GM19351 (cell line): ENCODE measurements around the gene THAP2.
A peak's percentile ranks its signal among the peaks of the same experiment; 100 is the strongest.
"Not testable (repeated sequence)": the region's sequence is repeated elsewhere in the genome, so short reads cannot be mapped to it uniquely, and the experiment has no call there.

Experiments
- ATAC-seq: cut with Tn5 transposase; IDR thresholded peaks from one replicate; pipeline ENCODE4 v1.9.1; 2021; ENCODE audit warnings: mild to moderate bottlenecking, moderate library complexity; ENCODE audit not compliant: unreplicated experiment

Gene THAP2

GRCh38 chr12:71661977-71662530 lies 2.0 kb upstream of the THAP2 start:
- ATAC-seq = no peak

DNA sequence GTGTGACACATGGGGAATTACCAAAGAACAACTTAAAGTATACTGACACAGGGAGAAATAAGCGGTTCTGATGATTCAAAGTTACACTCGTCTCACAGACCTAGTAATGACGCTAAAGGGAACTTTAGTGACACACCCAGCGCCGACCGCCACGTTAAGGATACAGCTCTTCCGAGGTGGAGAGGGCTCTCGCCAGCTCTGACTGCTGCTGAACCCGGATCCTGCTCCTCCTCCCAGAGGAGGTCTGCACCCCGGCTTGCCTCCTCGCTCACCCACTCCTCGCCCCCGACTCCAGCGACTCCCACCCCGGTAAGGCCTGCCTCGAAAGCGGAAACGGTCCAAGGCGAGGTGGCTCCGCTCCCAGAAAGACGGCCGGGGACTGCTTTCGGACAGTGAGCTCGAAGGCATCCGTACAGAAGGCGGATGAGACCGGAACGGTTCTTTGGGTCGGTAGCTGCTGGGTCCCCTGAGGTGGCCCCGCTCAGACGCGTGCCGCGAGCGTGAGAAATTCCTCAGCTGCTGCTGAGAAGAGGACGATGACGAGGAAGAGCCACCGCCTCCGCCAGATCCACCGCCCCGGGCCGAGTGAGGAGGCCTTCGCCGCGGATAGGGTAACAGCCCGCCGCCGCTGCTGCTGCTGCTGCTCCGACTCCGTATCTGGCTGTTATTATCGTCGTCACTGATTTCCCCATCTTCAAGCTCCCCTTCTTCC lies 1.1 kb upstream of the THAP2 start:
- peak; percentile 26 for ATAC-seq

DNA sequence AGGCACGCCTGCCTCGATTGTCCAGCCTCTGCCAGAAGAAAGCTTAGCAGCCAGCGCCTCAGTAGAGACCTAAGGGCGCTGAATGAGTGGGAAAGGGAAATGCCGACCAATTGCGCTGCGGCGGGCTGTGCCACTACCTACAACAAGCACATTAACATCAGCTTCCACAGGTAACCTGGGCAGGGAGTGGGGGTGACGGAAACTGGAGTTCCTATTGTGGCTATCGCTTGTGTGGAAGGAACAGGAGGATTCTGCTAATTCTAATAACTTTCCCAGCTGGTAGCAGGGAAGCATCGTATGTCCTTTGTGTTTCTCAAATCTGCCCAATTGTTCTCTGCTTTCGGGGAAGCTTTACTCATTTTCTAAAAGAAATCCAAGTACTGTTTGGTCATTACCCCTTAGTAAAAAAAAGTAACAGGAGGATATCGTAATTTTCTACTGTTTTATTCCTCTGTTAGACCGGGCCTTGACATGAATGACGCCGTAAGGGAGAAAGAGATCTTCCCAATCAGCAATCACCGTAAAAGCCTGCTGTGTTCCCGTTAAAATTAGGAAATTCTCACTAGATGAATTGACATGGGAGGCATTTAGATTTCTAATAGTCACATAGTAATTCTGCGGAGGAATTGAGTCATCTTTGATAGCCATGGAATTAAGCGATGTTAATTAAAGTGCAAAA lies 449 bp downstream of the THAP2 start:
- ATAC-seq = peak; percentile 9

GRCh38 chr12:71665090-71665463 lies 976 bp downstream of the THAP2 start:
- ATAC-seq = no peak

- no peak for ATAC-seq
Observed at GRCh38 chr12:71666259-71666658, 2.2 kb downstream of the THAP2 start.

GRCh38 chr12:71671311-71671710 lies 7.2 kb downstream of the THAP2 start:
- ATAC-seq = no peak

GRCh38 chr12:71671816-71672215 lies 7.7 kb downstream of the THAP2 start:
- ATAC-seq = no peak

DNA sequence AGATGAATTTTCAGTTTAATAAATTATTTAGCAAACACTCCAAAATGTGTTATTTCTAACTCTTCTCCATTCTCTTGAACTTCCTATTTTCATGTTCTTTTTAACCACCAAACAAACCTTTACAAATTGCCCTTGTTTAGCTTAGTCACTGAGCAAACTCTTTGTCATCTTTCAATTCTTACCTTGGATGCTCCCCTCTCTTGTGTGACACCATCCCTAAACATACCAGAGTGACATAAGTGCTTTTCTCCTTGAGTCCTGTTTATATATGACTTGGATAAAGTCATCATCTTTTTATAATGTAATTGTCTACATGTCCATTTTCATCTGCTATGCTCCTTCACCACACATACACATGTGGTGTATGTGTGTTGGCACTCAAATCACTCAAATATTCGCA lies 18.4 kb downstream of the THAP2 start:
- ATAC-seq = no peak

DNA sequence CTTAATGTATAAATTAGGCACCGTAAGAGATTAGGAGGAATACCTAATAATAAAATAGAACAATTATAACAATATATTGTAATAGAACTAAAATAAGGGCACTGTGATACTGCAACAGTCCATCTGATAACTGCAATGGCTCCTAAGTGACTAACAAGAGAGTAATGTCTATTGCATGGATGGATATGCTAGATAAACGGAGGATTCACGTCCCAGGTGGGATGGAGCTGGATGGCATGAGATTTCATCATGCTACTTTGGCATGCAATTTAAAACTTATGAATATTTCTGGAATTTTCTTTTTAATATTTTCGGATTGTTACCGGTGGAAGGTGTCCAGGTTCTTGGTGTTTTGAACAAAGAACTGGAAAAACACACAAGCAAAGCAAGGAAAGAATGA lies 19.5 kb downstream of the THAP2 start:
- ATAC-seq = no peak

- ATAC-seq = no peak
Observed at GRCh38 chr12:71684081-71684480, 20.0 kb downstream of the THAP2 start.

DNA sequence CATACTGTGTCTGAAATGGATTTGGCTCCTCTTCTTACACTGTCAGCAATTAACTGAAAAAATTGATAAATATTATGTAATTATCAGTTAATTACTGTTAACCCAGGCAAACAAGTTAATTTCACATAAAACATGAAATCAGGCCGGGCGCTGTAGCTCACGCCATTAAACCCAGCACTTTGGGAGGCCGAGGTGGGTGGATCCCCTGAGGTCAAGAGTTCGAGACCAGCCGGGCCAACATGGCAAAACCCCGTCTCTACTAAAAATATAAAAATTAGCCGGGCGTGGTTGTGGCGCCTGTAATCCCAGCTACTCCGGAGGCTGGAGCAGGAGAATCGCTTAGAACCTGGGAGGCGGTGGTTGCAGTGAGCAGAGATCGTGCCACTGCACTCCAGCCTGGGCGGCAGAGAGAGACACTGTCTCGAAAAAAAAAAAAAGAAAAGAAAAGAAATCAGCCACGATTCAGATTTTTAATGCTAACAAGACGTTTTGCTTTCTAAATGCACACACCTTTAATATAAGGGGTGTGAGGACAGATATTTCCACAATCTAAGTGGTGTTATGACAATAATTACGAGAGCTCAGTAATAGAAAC lies 21.3 kb downstream of the THAP2 start:
- ATAC-seq = no peak

DNA sequence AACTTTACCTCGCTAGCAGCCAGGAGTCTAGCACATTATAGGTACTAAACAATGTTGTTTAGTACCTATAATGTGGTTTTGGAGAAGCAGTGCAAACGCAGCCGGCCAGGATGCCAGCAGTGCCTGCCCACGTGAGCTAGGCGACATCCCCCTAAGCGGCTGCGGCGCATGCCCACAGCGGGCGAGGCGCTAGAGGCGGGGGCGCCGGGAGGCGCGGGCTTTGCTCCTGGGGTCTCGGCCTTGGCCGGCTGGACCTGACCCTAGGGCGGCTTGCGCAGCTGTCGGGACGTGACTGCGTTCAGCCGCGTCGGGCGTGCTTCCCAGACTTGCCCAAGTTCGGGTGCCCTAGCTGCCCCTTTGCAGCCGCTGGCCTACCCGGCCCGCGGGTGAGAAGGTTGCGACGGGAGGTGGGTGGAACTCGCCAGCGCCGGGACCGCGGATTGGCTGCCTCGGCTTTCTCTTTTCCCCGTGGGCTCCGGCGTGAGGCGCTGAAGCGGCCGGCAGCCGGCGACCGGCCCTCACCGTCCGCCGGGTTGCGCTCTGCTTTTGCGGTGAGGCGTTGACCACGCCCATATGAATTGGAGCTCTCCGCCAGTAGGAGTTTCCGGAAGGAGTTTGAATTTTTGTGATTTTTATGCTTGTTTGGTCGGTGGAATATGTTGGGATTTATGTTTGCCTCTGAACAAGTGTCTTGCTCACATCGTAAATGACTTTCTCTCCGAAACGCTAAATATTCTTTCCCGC lies 22.0 kb downstream of the THAP2 start, which contains the start of gene TMEM19:
TSS of gene TMEM19 (plus strand) at position 169 of the 744 bp plus-strand sequence. CDS start 599 bp downstream, outside the sequence.
- peak; percentile 83 for ATAC-seq

DNA sequence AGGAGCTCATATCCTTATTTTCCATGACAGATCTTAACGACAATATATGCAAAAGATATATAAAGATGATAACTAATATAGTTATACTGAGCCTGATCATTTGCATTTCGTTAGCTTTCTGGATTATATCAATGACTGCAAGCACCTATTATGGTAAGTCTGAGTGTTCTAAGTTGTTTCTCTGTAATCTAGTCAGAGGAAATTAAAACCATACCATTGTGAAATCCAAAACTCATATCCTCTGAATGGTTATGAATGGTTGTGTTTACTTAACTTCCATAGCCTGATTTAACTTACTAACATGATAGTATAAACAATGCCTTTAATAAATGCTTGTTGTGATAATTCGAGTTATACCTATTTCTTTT lies 22.5 kb downstream of the THAP2 start:
- ATAC-seq = no peak

DNA sequence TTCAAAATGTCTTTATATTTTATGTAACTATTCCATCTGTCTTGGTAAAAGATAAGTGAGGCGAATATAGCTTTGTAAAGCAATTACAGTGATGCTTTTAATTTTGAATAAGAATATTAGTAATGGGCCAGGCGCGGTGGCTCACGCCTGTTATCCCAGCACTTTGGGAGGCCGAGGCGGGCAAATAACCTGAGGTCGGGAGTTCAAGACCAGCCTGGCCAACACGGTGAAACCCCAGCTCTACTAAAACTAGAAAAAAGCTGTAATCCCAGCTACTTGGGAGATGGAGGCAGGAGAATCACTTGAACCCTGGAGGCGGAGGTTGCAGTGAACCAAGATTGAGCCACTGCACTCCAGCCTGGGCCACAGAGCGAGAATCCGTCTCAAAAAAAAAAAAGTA lies 23.1 kb downstream of the THAP2 start:
- not testable (repeated sequence) for ATAC-seq

- ATAC-seq = no peak
Observed at GRCh38 chr12:71688961-71689570, 25.0 kb downstream of the THAP2 start.

DNA sequence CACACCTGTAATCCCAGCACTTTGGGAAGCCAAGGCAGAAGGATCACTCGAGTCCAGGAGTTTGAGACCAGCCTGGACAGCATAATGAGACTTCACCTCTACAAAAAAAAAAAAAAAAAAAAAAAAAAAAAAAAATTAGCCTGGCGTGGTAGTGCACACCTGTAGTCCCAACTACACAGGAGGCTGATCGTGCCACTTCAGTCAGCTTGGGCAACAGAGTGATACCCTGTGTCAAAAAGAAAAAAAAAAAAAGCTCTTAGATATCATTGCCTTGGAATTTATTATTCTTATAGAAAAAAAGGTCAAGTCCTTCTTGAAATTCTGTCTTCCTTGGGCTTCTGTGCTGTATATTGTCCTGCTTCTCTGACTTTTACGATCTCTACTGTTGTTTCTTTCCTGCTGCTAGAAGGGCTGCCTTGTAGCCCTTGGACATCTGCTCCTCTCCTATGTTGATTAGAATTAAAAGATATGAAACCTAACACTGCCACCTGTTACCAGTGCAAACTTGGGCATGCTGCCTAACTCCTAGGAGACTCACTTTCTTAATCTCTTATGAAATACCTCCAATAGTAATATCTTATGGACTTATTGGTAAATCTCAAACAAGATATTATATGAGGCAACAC lies 27.5 kb downstream of the THAP2 start:
- ATAC-seq = no peak

DNA sequence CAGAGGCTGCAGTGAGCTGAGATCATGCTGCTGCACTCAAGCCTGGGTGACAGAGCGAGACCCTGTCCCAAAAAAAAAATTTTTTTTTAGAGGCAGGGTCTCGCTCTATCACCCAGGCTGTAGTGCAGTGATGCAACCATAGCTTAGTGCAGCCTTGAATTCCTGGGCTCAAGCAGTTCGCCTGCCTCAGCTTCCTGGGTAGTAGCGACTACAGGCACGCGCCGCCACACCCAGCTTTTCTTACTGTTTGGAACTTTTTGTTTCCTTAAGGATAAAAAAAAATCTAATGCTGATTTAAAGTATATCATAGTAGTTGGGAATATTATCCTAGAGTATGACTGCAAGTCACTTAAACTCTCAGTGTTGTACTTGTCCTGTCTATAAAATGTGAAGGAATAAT lies 29.0 kb downstream of the THAP2 start:
- no peak for ATAC-seq

- ATAC-seq = peak; percentile 23
Observed at GRCh38 chr12:71693651-71694050, 29.6 kb downstream of the THAP2 start.

DNA sequence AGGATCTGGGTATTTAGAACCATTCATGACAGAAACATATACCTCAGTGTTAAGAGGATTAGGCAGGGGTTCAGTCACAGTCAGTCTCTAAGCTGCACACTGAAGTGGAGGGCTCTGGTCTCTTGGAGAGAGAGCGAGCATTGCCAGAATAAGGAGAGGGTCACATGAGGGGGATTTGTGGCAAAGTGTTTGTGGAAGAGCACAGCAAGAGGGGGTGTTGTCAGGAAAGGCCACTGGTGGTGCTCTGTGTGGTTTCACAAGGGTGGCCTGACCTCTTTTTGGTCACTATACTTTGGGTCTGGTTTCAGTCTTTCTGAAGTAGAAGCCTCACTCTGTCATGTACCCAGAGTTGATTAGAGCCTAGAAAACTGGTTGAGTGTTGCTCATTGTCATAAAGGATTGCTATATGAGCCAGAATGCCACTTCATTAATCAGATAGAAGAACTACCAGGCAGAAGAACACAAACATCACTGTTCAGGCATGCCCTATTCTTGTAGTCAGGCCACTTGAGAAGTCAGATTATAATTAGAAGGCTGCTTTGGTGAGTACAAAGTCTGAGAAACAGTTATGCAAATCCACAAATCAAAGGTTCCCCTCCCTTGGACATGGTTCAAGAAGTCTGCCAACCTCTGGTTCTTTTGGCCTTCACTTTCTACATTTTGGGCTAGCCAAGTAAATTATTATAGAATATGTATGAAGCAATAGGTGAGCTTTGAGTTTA lies 30.2 kb downstream of the THAP2 start:
- ATAC-seq = peak; percentile 82

DNA sequence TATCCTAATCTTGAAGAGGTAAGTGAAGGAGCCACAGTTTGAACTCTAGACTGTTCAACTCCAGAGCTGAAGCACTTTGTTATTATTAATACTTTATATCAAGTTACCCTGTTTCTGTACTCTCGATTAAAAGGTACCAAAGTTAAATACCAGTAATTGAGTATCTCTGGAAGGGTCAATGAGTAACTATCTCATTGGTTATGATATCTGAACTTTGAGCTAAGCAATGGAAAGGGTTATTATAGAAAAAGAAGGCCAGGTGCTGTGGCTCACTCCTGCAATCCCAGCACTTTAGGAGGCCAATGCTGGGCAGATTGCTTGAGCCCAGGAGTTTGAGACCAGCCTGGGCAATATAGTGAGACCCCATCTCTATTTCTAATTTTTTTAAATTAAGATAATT lies 31.7 kb downstream of the THAP2 start:
- no peak for ATAC-seq
